ENCODE results near the gene ZC3H7B.
"Not testable (repeated sequence)": the region's sequence is repeated elsewhere in the genome, so short reads cannot be mapped to it uniquely, and the experiment has no call there.

DNA sequence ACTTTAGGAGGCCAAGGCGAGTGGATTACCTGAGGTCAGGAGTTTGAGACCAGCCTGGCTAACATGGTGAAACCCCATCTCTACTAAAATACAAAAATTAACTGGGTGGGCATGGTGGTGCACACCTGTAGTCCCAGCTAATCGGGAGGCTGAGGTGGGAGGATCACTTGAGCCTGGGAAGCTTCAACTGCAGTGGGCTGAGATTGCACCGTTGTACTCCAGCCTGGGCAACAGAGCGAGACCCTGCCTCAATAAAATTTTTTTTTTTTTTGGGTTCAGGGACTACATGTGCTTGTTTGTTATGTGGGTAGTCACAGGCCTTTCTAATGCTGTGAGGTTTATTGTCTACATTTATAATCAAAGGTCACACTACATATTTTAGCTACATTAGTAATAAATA is 41.6 kb upstream of the ZC3H7B start:
- not testable (repeated sequence) for TF ChIP-seq POLR2AphosphoS5 (IDR thresholded peaks at IDR 0.05); POLR2A (IDR thresholded peaks at IDR 0.05); EP300 (IDR thresholded peaks at IDR 0.05; ENCODE audit: low read depth)
